Measurements from ENCODE around the gene SHISA6.

The SHISA6 gene

DNA sequence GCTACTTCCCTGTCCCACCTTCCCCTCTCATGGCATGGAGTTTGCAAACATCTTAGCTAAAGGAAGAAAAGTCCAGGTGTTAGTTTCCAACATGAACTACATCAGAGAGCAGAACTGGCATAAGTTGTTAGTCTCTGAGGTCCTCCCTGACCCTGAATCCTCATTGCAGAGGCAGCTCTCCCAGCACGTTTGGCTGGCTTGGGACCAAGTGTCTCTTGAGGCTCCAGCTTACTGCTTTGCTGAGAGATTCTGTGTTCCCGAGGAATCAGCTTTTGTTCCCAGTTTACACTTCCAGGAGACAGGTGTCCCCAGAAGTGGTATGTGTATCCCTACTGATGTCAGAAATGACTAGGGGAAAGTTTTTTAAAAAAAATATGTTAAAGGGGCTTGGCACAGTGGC, 371.9 kb downstream of the SHISA6 start:
- TF ChIP-seq RAD21 (IDR thresholded peaks at IDR 0.05; ENCODE audit: low read depth) (no peak), CEBPB (IDR thresholded peaks at IDR 0.05) (no peak), EP300 (IDR thresholded peaks at IDR 0.05; ENCODE audit: borderline replicate concordance) (no peak), ZBTB7A (IDR thresholded peaks at IDR 0.05; ENCODE audit: low read depth) (no peak), YY1 (IDR thresholded peaks at IDR 0.05; ENCODE audit: low read depth) (no peak), TCF12 (IDR thresholded peaks at IDR 0.05; ENCODE audit: low read depth) (no peak), FOXM1 (IDR thresholded peaks at IDR 0.05; ENCODE audit: borderline replicate concordance, low read depth) (no peak), TAF1 (IDR thresholded peaks at IDR 0.05; ENCODE audit: low read depth) (no peak), EGR1 (IDR thresholded peaks at IDR 0.05) (no peak)
- TF ChIP-seq, protein P1, sequence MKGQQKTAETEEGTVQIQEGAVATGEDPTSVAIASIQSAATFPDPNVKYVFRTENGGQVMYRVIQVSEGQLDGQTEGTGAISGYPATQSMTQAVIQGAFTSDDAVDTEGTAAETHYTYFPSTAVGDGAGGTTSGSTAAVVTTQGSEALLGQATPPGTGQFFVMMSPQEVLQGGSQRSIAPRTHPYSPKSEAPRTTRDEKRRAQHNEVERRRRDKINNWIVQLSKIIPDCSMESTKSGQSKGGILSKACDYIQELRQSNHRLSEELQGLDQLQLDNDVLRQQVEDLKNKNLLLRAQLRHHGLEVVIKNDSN (IDR thresholded peaks at IDR 0.05), result no peak

Data from Ishikawa (cell line).